Uterus (tissue), 4 donors: ENCODE results near the gene RNU2-1. TPM values are rescaled to one million over a fixed set of nuclear protein-coding genes. Genes with fewer than 3 reads are reported as not detected.
"Not testable (repeated sequence)": the region's sequence is repeated elsewhere in the genome, so short reads cannot be mapped to it uniquely, and the experiment has no call there.

Source experiments
- DNase-seq, 2 donors: peaks; one replicate each; pipeline ENCODE4 v3.0.0-alpha.2; 2019 to 2020
- H3K27ac ChIP-seq, 2 donors: fragments of 200-600 bp; sonication (generic); 1 replicate in 1 of 2; 2 replicates in 1 of 2; pipeline ENCODE4 v1.5.1; 2016 to 2018
- H3K27me3 ChIP-seq, 2 donors: fragments of 200-600 bp; sonication (generic); one replicate each; pipeline ENCODE4 v1.5.1; 2018 to 2019; ENCODE audit warnings: control low read depth in 1 of 2
- H3K36me3 ChIP-seq, 2 donors: fragments of 200-600 bp; sonication (generic); one replicate each; pipeline ENCODE4 v1.5.1; 2019; ENCODE audit warnings: control low read depth in 1 of 2
- H3K4me1 ChIP-seq, 2 donors: fragments of 200-600 bp; sonication (generic); one replicate each; pipeline ENCODE4 v1.5.1; 2018 to 2019; ENCODE audit warnings: control low read depth in 1 of 2
- H3K4me3 ChIP-seq, 2 donors: fragments of 200-600 bp; sonication (generic); 1 replicate in 1 of 2; 2 replicates in 1 of 2; pipeline ENCODE4 v1.5.1; 2018 to 2019; ENCODE audit warnings: mild to moderate bottlenecking in 1 of 2
- H3K9me3 ChIP-seq, 2 donors: fragments of 200-600 bp; sonication (generic); one replicate each; pipeline ENCODE4 v1.5.1; 2019; ENCODE audit warnings: control low read depth in 1 of 2
- POLR2A ChIP-seq, 2 donors: fragments of 450-650 bp; IDR thresholded peaks; one replicate each; pipeline ENCODE4 v1.6.1; 2016; ENCODE audit warnings: antibody characterized with exemption in 2 of 2, mild to moderate bottlenecking in 1 of 2, moderate library complexity in 1 of 2
- intact Hi-C: fragments of 100-400 bp; cut with DNase I; formaldehyde crosslinking; loops from one replicate; pipeline ENCODE4 v1.15.1; 2023; ENCODE audit warnings: low total_unique reads
- small RNA-seq: library from RNA; depleted of rRNA; stranded (forward); fragments of <200 nt; gene quantifications from one replicate; pipeline ENCODE3, GENCODE V24; 2016
- total RNA-seq, 4 donors: library from RNA; depleted of rRNA in 3 of 4; stranded (reverse); fragments of >200 nt in 3 of 4; gene quantifications; one replicate each; pipeline versions ENCODE4 v1.1.0 to v1.2.4, GENCODE V29; 2014 to 2023
- TF ChIP-seq, protein P1 (sequence below), 4 experiments: fragments of 200-600 bp in 2 of 4; fragments of 450-650 bp in 2 of 4; sonication (generic) in 2 of 4; IDR thresholded peaks; one replicate each; pipeline ENCODE4 v1.5.1; 2016 to 2019; ENCODE audit warnings: antibody characterized with exemption in 4 of 4, mild to moderate bottlenecking in 2 of 4, moderate library complexity in 1 of 4
- donor health status: DM: yes; HTN: yes; CAD: no.

The RNU2-1 gene
- total RNA-seq, 4 donors from 2014 or later = 2,193 TPM; not detected in 3

DNA sequence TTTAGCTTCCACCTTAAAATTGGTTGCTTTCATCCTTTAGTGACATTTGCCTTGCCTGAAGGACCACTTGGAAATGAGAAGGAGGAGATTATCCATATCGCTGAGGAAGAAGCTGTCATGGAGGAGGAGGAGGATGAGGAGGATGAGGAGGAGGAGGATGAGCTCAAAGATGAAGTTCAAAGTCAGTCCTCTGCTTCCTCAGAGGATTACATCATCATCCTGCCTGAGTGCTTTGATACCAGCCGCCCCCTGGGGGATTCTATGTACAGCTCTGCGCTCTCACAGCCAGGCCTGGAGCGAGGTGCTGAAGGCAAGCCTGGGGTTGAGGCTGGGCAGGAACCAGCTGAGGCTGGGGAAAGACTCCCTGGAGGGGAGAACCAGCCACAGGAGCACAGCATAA is 33.6 kb downstream of the RNU2-1 start:
- no peak for DNase-seq
- no peaks in the 10 kb centered on the region for H3K27me3 ChIP-seq
- H3K9me3 ChIP-seq = no peaks in the 10 kb centered on the region
- H3K27ac ChIP-seq = no peak overlapping the region
- intact Hi-C loops = no loop called here
- no peaks in the 10 kb centered on the region for H3K4me1 ChIP-seq
- no peaks in the 10 kb centered on the region for H3K36me3 ChIP-seq
- TF ChIP-seq, protein P1, sequence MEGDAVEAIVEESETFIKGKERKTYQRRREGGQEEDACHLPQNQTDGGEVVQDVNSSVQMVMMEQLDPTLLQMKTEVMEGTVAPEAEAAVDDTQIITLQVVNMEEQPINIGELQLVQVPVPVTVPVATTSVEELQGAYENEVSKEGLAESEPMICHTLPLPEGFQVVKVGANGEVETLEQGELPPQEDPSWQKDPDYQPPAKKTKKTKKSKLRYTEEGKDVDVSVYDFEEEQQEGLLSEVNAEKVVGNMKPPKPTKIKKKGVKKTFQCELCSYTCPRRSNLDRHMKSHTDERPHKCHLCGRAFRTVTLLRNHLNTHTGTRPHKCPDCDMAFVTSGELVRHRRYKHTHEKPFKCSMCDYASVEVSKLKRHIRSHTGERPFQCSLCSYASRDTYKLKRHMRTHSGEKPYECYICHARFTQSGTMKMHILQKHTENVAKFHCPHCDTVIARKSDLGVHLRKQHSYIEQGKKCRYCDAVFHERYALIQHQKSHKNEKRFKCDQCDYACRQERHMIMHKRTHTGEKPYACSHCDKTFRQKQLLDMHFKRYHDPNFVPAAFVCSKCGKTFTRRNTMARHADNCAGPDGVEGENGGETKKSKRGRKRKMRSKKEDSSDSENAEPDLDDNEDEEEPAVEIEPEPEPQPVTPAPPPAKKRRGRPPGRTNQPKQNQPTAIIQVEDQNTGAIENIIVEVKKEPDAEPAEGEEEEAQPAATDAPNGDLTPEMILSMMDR (IDR thresholded peaks at IDR 0.05) = no peak
- no peak for TF ChIP-seq POLR2A (IDR thresholded peaks at IDR 0.05)
- H3K4me3 ChIP-seq = no peak overlapping the region

DNA sequence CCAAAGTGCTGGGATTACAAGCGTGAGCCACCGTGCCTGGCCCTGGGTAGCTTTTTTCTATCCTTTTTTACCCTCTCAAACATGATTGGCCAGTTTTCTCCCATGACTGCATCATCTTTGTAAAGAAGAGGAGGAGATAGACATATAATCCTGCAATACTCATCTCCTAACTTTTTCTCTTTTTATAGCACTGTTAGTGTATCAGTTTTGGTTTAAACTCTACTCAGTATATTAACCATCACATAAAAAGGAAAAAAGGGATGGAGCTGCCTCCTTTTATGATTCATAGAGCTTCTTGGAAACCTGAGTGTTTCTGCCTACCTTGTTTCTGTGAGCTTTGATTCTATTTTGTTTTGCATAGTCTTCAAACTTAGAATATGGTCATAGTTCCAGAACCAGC is 34.1 kb downstream of the RNU2-1 start:
- Histone ChIP-seq H3K4me1 (no peaks in the 10 kb centered on the region), H3K9me3 (no peaks in the 10 kb centered on the region), H3K27me3 (no peaks in the 10 kb centered on the region), H3K27ac (no peak overlapping the region), H3K4me3 (no peak overlapping the region), H3K36me3 (no peaks in the 10 kb centered on the region)
- DNase-seq = no peak
- TF ChIP-seq, protein P1 (IDR thresholded peaks at IDR 0.05) = no peak
- TF ChIP-seq POLR2A (IDR thresholded peaks at IDR 0.05) = no peak
- intact Hi-C loops = no loop called here

DNA sequence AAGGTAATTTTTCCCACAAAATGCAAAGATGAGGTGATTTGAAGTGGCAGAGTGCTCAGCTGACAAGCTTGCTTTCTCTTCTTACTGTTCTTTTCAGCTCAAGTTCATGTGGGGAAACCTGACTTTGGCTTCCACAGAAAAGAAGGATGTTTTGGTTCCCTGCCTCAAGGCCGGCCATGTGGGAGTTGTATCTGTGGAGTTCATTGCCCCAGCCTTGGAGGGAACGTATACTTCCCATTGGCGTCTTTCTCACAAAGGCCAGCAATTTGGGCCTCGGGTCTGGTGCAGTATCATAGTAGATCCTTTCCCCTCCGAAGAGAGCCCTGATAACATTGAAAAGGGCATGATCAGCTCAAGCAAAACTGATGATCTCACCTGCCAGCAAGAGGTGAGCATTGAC is 40.5 kb downstream of the RNU2-1 start:
- Histone ChIP-seq H3K9me3 (no peaks in the 10 kb centered on the region), H3K27me3 (no peaks in the 10 kb centered on the region), H3K27ac (no peak overlapping the region), H3K4me1 (no peaks in the 10 kb centered on the region), H3K36me3 (no peaks in the 10 kb centered on the region), H3K4me3 (no peak overlapping the region)
- intact Hi-C loops = no loop called here
- no peak for DNase-seq
- TF ChIP-seq POLR2A (IDR thresholded peaks at IDR 0.05) = no peak
- TF ChIP-seq, protein P1 (IDR thresholded peaks at IDR 0.05) = no peak

DNA sequence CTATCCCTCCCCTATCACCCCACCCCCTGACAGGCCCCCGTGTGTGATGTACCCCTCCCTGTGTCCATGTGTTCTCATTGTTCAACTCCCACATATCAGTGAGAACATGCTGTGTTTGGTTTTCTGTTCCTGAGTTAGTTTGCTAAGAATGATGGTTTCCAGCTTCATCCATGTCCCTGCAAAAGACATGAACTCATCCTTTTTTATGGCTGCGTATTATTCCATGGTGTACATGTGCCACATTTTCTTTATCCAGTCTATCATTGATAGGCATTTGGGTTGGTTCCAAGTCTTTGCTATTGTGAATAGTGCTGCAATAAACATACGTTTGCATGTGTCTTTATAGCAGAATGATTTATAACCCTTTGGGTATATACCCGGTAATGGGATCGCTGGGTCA is 47.1 kb downstream of the RNU2-1 start:
- H3K9me3 ChIP-seq, DNase-seq, H3K36me3 ChIP-seq, H3K27me3 ChIP-seq, H3K4me1 ChIP-seq, intact Hi-C loops, H3K4me3 ChIP-seq, H3K27ac ChIP-seq: not testable (repeated sequence)

DNA sequence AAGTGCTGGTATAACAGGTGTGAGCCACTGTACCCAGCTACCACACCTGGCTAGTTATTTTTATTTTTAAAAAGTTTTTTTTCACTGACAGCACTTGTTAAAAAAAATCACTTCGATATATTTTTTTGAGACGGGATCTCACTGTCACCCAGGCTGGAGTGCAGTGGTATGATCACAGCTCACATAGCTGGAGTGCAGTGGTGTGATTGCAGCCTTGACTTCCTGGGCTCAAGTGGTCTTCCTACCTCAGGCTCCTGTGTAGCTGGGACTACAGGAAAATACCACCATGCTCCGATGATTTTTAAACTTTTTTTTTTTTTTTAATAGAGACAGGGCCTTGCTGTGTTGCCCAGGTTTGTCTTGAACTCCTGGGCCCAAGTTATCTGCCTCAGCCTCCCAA is 49.9 kb downstream of the RNU2-1 start:
- no peaks in the 10 kb centered on the region for H3K9me3 ChIP-seq
- DNase-seq = no peak
- no peak overlapping the region for H3K27ac ChIP-seq
- TF ChIP-seq POLR2A (IDR thresholded peaks at IDR 0.05) = no peak
- TF ChIP-seq, protein P1 (IDR thresholded peaks at IDR 0.05) = no peak
- H3K27me3 ChIP-seq = no peaks in the 10 kb centered on the region
- no peak overlapping the region for H3K4me3 ChIP-seq
- H3K36me3 ChIP-seq = no peaks in the 10 kb centered on the region
- intact Hi-C loops = no loop called here
- no peaks in the 10 kb centered on the region for H3K4me1 ChIP-seq

Small RNA genes lying within 50 kb of the gene (small RNA-seq; reads per million reads assigned to genes)
- gene RF00004 = not detected
- not detected for gene RNU2-1

Other genes starting within 250 kb of the RNU2-1 start
- gene RPL27, start 235.6 kb downstream of the RNU2-1 start, total RNA-seq = 1,000 to 10,000 TPM in 3 of 4 donors, 100 to 1,000 TPM in 1; 635 to 7,543 (median 1,847) TPM
- 10 to 100 TPM in 2 of 4 donors, 1 to 10 TPM in 2; 5.9 to 31.4 (median 10.0) TPM for gene IFI35, start 227.2 kb downstream of the RNU2-1 start, total RNA-seq
- gene VAT1, start 211.6 kb downstream of the RNU2-1 start, total RNA-seq = 100 to 1,000 TPM in 3 of 4 donors, 10 to 100 TPM in 1; 59.5 to 187 (median 152) TPM
- 10 to 100 TPM in 1 of 4 donors, 1 to 10 TPM in 2, under 1 TPM in 1; 0.88 to 14.0 (median 3.5) TPM for gene RND2, start 208.7 kb downstream of the RNU2-1 start, total RNA-seq
- gene BRCA1, start 108.6 kb downstream of the RNU2-1 start, total RNA-seq = 10 to 100 TPM in 2 of 4 donors, 1 to 10 TPM in 2; 1.2 to 30.7 (median 15.4) TPM
- 100 to 1,000 TPM in 1 of 4 donors, 10 to 100 TPM in 3; 30.0 to 126 (median 67.2) TPM for gene NBR1, start 62.8 kb downstream of the RNU2-1 start, total RNA-seq
- gene TMEM106A, start 22.1 kb downstream of the RNU2-1 start, total RNA-seq = 10 to 100 TPM in 2 of 4 donors, 1 to 10 TPM in 2; 2.3 to 20.7 (median 11.9) TPM
- not detected for gene CCDC200, start 5.4 kb downstream of the RNU2-1 start, total RNA-seq
- 10 to 100 TPM; 19.1 to 33.2 (median 25.7) TPM for gene ARL4D, start 165.0 kb upstream of the RNU2-1 start, total RNA-seq
- gene DHX8, start 250.0 kb upstream of the RNU2-1 start, total RNA-seq = 10 to 100 TPM in 3 of 4 donors, 1 to 10 TPM in 1; 8.5 to 54.6 (median 32.0) TPM